Cardiac muscle cell (in vitro differentiated cells and primary cell): Measurements from ENCODE around the gene ANKZF1. TPM values are rescaled to one million over a fixed set of nuclear protein-coding genes. Genes with fewer than 3 reads are reported as not detected.
A peak's percentile ranks its signal among the peaks of the same experiment; 100 is the strongest.

ENCODE experiments used
- DNase-seq, 2 donors: peaks; one replicate each; pipeline versions ENCODE4 v3.0.0 to v3.0.0-alpha.2; 2010 to 2017; ENCODE audit warnings: low read depth in 1 of 2, low spot score in 1 of 2
- H3K27ac ChIP-seq: fragments of 200-600 bp; sonication (generic); 2 replicates; pipeline ENCODE4 v1.5.1; 2016
- H3K27me3 ChIP-seq: fragments of 200-600 bp; sonication (generic); 2 replicates; pipeline ENCODE4 v1.6.0; 2016; ENCODE audit warnings: control low read depth
- H3K36me3 ChIP-seq: fragments of 200-600 bp; sonication (generic); 2 replicates; pipeline ENCODE4 v1.5.1; 2016; ENCODE audit warnings: control low read depth
- H3K4me1 ChIP-seq: fragments of 200-600 bp; sonication (generic); 2 replicates; pipeline ENCODE4 v1.8.1; 2017; ENCODE audit warnings: low read depth, mild to moderate bottlenecking, mixed run types
- H3K4me3 ChIP-seq: fragments of 200-600 bp; sonication (generic); 2 replicates; pipeline ENCODE4 v1.5.1; 2016; ENCODE audit warnings: mild to moderate bottlenecking
- H3K9me3 ChIP-seq: fragments of 200-600 bp; sonication (generic); 2 replicates; pipeline ENCODE4 v1.5.1; 2017; ENCODE audit warnings: low read depth, mild to moderate bottlenecking, control low read depth
- polyA plus RNA-seq: library from polyadenylated mRNA; unstranded; fragments of >200 nt; fragmentation: Nextera tagmentation; extraction: Ambion mirVana; gene quantifications from 2 replicates; pipeline ENCODE4 v1.2.1, GENCODE V29; 2016
- total RNA-seq: library from RNA; depleted of rRNA; stranded (reverse); fragments of >200 nt; gene quantifications from 2 replicates; pipeline ENCODE4 v1.2.3, GENCODE V29; 2016
- TF ChIP-seq, protein P1 (sequence below): IDR thresholded peaks from 2 replicates; pipeline ENCODE4 v1.5.1; 2012; ENCODE audit warnings: low read depth, mild to moderate bottlenecking, low read length

Gene ANKZF1
- total and polyA plus RNA-seq, 2 experiments from 2014 or later, result 139 to 175 TPM

DNA sequence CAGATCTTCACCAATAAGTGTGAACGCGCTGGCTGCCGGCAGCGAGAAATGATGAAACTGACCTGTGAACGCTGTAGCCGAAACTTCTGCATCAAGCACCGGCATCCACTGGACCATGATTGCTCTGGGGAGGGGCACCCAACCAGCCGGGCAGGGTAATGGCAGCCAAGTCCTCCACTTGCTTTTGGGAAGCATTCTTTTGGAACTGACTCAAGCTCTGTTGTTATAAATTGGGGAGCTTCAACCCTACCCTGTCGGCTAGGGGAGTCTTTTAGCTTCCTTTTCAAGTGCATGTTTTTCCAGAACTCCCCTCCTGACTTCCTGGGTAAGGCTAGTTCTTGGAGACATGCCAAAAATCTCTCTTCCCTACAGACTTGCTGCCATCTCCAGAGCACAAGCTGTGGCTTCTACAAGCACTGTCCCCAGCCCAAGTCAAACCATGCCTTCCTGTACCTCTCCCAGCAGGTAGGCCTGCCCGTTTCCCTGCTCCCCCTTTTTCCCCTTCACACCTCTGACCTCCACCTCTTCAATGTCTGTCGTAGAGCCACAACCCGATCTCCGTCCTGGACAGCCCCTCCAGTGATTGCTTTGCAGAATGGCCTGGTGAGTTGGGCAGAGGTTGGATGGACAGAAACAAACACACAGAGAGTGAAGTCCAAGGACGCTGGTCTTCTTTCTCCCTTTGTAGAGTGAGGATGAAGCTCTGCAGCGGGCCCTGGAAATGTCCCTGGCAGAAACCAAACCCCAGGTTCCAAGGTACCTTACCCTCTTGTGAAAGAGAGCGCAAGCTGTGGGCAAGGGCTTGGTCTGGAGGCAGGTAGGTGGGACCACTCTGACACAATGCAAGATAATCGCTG lies 21.5 kb upstream of the ANKZF1 start:
- TF ChIP-seq, protein P1, sequence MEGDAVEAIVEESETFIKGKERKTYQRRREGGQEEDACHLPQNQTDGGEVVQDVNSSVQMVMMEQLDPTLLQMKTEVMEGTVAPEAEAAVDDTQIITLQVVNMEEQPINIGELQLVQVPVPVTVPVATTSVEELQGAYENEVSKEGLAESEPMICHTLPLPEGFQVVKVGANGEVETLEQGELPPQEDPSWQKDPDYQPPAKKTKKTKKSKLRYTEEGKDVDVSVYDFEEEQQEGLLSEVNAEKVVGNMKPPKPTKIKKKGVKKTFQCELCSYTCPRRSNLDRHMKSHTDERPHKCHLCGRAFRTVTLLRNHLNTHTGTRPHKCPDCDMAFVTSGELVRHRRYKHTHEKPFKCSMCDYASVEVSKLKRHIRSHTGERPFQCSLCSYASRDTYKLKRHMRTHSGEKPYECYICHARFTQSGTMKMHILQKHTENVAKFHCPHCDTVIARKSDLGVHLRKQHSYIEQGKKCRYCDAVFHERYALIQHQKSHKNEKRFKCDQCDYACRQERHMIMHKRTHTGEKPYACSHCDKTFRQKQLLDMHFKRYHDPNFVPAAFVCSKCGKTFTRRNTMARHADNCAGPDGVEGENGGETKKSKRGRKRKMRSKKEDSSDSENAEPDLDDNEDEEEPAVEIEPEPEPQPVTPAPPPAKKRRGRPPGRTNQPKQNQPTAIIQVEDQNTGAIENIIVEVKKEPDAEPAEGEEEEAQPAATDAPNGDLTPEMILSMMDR, result no peak
- no peaks in the 10 kb centered on the region for H3K4me1 ChIP-seq
- no peaks in the 10 kb centered on the region for H3K9me3 ChIP-seq
- peaks cover 8% of the 10 kb centered on the region for H3K36me3 ChIP-seq
- no peak overlapping the region for H3K27ac ChIP-seq
- DNase-seq, result peak in 1 of 2 donors; percentile 62
- H3K4me3 ChIP-seq, result no peak overlapping the region
- no peaks in the 10 kb centered on the region for H3K27me3 ChIP-seq

DNA sequence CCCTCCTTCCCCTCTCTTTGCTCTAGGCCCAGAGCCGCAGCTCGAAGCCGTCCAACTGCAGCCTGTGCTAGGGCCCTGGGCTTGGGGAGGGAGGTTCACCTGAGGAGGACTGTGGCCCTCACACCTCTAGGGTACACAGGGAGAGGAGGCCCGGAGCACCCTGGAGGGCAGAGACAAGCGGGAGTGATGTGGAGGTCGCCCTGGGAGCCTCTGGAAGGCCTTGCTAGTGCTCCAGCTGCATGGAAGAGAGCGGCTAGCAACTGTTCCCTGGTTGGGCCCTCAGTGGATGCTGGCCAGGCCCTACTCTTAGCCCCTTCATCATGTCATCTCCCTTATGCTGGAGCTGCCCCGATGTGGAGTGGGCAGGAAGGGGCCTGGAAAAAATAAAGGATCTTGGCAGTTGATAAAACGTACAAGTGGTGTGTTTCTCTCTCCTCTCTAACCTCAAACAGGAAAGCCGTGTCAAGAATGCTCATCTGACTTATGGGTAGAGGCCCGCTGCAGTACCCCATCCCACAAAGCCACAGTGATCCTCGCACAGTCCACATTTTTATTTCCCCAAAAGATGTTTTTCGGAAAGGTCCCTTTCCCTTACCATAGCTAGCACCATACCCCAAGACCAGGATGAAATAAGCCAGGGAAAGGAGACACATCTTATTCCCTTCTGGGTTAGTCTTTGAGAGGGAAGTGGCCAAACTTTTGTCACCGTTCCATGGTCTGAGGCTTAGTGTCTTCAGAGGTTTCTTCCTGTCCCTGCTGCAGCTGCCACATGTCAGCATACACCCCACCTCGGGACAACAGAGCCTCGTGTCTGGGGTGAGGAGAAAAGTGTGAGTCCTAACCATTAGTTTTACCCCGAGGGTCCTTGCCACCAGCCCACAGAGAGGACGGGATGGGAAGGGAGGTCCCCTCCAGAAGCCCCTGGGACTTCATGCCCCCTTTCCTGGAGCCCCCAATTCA lies 20.1 kb upstream of the ANKZF1 start:
- H3K27ac ChIP-seq, result no peak overlapping the region
- TF ChIP-seq, protein P1, result no peak
- H3K9me3 ChIP-seq, result no peaks in the 10 kb centered on the region
- H3K36me3 ChIP-seq, result peaks cover 8% of the 10 kb centered on the region
- no peak overlapping the region for H3K4me3 ChIP-seq
- no peaks in the 10 kb centered on the region for H3K27me3 ChIP-seq
- H3K4me1 ChIP-seq, result no peaks in the 10 kb centered on the region
- DNase-seq, result no peak

DNA sequence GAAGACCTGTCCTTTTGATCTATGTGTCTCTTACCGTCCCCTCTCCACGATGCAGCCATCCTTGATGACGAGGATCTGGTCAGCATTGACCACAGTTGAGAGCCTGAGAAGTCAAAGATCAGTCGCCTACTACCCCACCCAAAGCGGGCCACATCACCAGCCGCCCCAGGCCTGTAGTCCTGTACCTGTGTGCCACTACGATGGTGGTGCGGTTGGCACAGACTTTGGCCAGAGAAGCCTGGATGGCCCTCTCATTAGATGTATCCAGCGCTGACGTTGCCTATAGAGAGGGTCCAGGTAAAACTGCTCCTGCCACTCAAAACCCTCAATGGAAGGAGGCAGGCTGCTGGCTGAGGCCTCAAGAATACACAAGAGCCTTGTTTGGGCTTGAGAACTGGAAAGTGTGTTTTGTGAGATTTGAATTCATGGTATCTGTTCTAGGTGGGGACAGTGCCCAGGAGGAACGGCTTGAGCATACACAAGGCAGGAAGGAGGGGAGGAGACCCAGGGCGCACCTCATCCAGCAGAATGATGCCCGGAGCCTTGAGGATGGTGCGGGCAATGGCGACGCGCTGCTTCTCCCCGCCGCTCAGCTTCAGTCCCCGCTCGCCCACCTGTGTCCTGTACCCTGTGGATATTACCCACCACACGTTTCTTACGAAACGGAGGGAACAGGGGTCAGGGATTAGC lies 19.3 kb upstream of the ANKZF1 start:
- TF ChIP-seq, protein P1, result no peak
- Histone ChIP-seq H3K4me1 (no peaks in the 10 kb centered on the region), H3K36me3 (peaks cover 8% of the 10 kb centered on the region), H3K27ac (no peak overlapping the region), H3K27me3 (no peaks in the 10 kb centered on the region), H3K9me3 (no peaks in the 10 kb centered on the region), H3K4me3 (no peak overlapping the region)
- DNase-seq, result no peak

DNA sequence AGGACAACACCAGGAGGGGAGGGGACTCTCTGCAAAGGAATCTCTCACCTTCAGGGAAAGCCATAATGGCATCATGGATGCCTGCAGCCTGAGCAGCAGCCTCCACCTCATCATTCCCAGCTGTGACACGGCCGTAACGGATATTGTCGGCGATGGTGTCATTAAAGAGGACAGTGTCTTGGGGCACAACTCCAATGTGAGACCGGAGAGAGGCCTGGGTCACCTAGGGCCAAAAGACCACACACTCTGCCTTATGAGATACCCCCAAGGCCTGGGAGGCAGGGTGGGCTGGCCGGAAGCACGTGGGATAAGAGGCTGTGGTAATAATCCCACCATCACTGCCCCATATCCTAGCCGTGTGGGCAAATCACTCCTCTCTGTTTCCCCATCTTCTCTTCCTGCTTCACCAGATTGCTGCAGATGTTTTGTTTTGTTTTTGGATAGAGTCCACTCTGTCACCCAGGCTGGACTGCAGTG lies 18.7 kb upstream of the ANKZF1 start:
- no peaks in the 10 kb centered on the region for H3K4me1 ChIP-seq
- H3K4me3 ChIP-seq, result no peak overlapping the region
- H3K27ac ChIP-seq, result no peak overlapping the region
- no peaks in the 10 kb centered on the region for H3K9me3 ChIP-seq
- no peaks in the 10 kb centered on the region for H3K27me3 ChIP-seq
- DNase-seq, result no peak
- TF ChIP-seq, protein P1, result no peak
- peaks cover 8% of the 10 kb centered on the region for H3K36me3 ChIP-seq

DNA sequence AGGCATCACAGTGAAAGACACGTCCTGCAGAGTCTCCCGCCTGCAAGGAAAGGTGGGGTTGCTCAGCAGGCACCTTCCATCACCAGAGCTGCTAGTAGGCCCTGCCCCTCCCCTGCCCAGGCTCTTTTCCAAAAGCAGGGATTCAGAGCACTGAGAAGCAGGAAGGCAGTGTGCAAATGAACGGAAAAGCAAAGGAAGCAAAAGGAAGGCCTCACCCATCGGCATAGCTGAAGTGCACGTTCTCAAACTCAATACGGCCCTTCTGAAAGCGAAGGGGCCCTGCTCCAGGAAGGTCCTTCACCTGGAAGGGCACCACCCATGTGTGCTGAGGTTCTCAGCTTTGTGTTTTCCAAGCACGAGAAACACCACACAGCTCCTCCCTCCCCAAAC lies 16.6 kb upstream of the ANKZF1 start:
- H3K4me3 ChIP-seq, result no peak overlapping the region
- peaks cover 6% of the 10 kb centered on the region for H3K4me1 ChIP-seq
- H3K27me3 ChIP-seq, result no peaks in the 10 kb centered on the region
- no peak overlapping the region for H3K27ac ChIP-seq
- DNase-seq, result no peak
- H3K36me3 ChIP-seq, result peaks cover 8% of the 10 kb centered on the region
- TF ChIP-seq, protein P1, result no peak
- no peaks in the 10 kb centered on the region for H3K9me3 ChIP-seq
